Kidney capillary endothelial cell (primary cell): ENCODE results near the gene CLIC3.
"Not testable (repeated sequence)": the region's sequence is repeated elsewhere in the genome, so short reads cannot be mapped to it uniquely, and the experiment has no call there.

Experiments used
- DNase-seq: peaks from one replicate; pipeline ENCODE4 v3.0.0-alpha.2; 2018; ENCODE audit warnings: low spot score

The CLIC3 gene

DNA sequence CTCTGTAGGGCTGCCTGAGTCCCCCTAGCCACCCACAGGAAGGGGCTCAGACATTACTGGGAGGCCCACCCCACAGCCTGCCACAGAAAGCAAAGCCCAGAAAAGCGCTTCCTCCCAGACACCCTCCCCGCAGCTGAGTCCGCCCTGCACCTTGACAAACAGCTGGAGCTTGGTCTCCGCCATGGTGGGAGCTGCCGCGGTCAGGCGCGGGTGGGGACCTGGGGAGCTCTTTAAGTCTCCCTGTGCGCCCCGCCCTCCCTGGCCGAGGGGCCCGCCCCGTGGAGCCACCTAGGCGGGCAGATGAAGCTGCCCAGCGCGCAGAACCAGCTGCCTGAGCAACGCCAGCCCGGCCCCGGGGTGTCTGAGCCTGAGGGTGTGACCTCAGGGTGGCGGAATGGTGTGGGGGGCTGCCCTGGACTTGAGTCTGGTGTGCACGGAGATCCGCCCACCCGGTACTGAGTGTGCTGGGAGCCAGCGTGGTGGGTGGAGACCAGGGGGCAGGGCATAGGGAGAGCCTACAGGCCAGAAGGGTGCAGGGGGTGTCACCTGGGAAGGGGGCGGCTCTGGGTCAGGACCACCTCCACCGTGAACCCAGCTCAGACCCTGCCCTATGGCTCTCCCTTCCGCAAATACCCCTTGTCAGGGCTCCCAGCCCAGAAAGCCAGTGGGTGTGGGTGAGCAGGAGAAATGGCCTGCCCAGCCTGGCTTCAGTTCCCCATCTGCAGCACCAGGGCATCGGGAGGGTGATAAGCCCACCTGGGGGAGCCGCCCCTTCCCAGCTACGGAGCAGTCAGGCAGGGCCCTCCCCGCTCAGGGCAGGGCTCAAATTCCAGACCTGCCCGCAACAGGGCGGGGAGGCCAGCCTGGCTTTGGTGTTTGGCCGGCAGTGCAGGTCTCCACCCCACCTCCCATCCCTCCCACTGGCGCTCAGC is at the start of gene CLIC3:
TSS of gene CLIC3 (minus strand) at position 208 of the 932 bp plus-strand sequence. CDS start at position 183, 25 bp downstream.
- DNase-seq: no peak

DNA sequence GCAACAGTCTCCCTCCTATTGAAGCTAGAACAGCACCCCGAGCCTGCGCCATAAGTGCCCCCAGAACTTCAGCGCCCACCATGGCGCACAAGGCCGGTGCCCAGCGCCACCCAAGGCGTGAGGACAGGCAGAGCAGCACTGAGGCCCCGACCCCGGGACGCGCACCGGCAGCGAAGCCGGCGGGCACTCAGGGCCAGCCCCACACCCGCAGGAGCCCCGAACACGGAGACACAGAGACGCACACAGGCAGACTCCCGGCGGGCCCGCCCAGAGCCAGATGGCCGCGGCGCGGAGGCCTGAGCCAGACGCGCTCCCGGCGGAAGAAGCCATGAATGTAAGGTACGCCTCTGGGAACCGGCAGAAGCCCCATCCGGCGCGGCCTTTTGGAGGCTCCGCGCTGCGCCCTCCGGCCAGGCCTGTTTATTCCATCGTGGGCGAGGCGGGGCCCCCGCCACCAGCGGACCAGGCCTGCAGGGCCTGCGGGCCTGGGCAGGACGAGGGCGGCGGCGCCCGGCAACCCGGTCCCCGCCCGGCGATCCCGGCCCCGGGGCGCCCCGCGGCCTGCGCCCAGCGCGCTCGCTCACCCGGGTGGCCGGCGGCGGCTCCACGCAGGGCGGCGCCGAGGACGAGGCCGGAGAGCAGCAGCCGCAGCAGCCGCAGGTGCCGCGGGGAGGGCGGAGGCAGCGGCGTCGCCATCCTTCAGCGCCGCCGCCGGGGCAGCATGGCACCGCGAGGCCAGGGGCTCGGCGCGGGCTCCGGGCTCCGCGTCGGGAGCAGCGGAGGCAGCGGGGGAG is 49.1 kb upstream of the CLIC3 start:
- DNase-seq: no peak

DNA sequence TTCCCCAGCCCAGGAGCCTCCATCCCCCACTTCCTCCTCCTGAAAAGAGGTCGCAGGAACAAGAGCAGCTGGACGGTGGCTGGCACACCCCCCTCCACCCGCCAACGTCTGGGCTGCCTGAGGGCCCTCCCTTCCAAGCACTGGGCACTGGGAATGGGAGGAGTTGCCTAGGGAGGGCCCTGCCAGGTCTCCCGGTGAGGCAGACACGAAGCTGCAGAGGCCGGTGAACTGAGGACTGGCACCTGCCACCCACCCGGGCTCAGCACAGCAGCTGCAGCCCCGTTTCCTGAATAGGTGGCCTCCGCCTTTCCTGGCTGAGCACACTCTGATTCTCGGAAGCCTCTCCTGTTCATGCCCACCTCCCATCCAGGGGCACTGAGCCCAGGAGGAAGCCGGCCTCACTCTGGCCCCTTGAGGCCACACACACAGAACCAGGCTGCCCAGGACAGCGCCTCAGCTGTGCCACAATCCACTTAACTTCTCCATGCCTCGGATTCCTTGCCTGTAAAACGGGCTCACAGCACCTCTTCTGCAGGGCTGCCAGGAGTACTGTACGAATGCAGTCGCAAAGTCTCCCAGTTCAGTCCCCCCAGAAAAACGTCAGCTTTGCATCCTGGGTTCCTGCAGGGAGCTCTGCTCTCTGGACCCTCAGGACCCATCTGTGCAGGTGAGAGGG is 48.3 kb upstream of the CLIC3 start:
- no peak for DNase-seq

- no peak for DNase-seq
Measured at GRCh38 chr9:137044037-137044436, 47.7 kb upstream of the CLIC3 start.

DNA sequence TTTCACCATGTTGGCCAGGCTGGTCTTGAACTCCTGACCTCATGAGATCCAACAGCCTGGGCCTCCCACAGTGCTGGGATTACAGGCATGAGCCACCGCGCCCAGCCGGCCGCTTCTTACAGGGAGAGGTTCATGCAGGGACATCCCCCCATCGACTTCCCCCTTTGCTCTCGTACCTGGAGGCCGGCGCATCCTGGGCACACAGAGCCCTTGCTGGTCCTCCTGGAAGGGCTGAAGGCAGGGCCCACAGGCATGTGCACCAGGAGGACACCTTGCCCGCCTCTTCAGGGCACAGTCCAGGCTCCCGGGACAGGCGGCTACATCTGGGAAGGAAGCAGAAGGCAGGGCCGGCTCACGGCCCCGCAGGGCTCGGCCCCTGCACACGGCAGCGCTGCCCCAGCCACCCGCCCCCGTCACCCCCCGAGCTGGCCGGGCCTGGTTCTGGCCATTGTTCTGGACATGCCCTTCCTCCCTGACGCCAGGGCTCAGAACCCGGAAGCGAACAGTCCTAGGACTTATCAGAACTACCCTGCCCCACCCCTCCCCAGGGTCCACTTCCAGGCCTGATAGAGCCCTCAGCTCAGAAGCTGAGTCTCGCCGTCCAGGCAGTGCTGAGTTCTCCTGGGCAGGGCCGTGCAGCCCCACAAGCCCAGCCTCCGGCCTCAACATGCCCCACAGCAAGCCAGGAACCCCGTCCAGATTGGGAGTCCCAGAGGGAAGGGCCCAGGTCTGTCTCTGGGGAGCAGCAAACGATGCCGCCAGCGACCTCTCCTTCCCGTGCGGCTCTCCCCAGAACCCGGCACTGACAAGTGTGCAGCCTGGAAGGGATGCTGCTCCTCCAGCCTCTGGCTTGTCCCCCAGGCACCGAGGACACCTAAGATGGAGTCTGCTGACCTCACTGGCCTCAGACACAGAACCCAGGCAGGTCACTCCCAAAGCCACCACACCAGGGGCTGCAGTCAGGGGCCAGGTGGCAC is 46.7 kb upstream of the CLIC3 start:
- DNase-seq: no peak

GRCh38 chr9:137041124-137041523 is 44.8 kb upstream of the CLIC3 start:
- DNase-seq: peak; percentile 60

DNA sequence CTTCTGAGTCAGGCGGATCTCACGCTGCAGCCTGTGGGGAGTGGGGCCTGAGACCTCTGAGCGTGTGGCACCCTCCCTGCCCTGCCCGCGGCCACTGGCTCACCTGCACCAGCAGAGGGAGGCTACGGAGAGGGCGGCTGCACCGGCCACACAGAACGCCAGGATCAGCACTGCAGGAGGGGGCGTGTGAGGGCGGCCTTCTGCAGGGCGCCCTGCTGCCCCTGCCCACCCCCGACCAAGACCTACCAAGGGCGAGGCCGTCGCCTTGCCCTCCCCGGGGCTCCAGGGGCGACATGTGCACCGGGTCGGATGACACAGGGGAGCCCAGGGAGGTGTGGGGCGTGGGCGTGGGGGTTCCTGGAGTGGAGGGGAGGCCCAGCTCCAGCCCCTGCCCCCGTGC is 44.2 kb upstream of the CLIC3 start:
- DNase-seq: no peak

DNA sequence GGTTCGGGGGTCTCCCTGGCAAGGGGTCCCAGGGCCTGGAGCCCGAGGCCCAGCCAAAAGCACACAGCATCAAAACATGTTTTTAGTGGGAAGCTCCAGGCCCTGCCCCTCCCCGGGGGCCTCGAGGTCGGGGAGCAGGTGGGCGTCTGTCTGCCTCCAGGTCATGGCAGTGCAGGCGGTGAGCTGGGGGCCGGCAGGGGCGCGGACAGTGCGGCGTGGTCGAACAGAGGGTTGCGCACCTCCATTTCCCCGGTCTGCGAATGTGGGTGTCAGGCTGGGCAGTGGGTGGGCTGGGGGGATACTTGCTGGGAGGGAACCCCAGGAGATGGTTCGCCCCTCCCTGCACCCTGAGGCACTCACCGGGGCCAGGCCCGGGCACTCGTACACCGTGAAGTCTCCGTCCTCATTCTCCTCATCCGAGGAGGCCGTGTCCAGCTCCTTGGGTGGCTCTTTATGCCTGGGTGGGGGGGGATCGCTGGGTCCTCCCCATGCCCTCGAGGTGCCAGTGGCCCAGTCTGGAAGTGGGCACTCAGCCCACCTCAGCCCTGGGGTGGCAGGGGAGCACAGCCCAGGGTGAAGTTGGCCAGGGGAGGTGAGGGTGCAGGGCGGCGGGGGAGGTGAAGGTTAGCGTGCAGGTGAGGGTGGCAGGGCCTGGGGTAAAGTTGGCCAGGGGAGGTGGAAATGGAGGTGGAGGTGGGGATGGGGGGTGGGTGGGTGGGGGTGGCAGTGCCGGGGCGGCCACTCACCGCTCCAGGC is 43.4 kb upstream of the CLIC3 start:
- DNase-seq: no peak

GRCh38 chr9:137038916-137039315 is 42.5 kb upstream of the CLIC3 start:
- no peak for DNase-seq

GRCh38 chr9:137037483-137037882 is 41.1 kb upstream of the CLIC3 start:
- DNase-seq: no peak

DNA sequence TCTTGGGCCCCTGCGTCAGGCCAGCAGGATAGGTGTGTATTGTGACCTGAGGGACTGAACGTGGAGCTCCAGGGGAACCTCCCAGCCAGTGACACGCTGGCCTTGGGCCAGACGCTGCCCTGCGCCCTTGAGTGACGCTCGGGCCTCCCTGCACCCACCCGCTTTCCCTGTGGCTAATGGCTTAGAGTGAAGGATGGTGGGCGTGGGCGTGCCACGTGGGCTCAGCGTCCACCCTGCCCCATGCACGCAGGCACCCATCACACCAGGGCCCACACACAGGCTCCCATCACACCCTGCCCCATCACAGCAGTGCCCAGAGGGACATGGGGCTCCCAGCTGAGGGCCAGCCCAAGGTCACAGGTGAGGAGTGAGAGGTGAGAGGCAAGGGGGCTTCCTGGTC is 40.7 kb upstream of the CLIC3 start:
- no peak for DNase-seq

GRCh38 chr9:137035937-137036336 is 39.6 kb upstream of the CLIC3 start:
- no peak for DNase-seq

GRCh38 chr9:137035507-137035834 is 39.1 kb upstream of the CLIC3 start:
- DNase-seq: no peak

DNA sequence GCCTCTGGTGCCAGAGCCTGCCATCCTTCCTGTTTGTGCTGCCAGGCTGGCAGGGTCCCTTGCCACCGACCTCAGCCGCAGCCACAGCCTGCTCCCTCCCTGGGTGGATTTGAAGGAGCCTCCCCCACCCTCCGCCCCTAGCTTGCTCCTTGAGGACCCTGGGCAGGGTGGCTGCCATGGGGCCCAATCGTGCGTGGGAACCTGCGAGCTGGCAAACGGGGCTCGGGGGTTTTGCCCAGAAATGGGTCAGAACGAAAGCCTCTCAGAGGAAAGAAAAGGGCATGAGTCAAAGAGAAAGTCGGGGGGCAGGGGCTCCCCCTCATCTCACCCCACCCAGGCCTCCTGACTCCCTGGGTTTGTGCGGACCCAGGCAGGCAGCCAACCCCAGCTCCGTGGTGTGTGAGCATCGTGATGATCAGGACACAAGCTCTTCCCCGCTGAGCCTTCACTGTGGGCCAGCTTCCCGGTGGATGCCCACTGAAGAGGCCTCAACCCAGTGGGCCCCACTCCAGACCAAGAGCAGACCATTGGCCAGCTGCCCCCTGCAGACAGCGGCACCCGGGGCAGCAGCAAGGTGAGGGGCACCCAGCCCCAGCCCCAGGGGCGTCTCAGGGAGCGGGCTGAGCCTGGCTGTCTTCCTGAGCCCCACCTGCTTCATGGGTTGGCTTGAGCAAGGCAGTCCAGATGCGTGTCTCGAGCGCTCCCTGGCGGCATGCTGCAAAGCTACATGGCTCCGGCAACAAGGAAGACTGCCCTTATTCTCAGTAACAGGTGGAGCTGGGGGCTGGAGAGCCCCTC is 38.5 kb upstream of the CLIC3 start:
- DNase-seq: peak; percentile 64

- DNase-seq: no peak
Measured at GRCh38 chr9:137034039-137034708, 37.8 kb upstream of the CLIC3 start.

DNA sequence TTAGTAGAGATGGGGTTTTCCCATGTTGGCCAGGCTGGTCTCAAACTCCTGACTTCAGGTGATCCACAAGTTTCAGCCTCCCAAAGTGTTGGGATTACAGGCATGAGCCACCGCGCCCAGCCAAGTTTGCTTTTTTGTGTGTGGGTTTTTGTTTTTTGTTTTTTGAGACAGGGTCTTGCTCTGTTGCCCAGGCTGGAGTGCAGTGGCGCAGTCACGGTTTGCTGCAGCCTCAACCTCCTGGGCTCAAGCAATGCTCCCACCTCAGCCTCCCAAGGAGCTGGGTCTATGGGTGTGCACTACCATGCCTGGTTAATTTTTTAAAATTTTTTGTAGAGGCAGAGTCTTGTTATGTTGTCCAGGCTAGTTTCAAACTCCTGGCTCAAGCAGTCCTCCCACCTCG is 37.1 kb upstream of the CLIC3 start:
- not testable (repeated sequence) for DNase-seq

DNA sequence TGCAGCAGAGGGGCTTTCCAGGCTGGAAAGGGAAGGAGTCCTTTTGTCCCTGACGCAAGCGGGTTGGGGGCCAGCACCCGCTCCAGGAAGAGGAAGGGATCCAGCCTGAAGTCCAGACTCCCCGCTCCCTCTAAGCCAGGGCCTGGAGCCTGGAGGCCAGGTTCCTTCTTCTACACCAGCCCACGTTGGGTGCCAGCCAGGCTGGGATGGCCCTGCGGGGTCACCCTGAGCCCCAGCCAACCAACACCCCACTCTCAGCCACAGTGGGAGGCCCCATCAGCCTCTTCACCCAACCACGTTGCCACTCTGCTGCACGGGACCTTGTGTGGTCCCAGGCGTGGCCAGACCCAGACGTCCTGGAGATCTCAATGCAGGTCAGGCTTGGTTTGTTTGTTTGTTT is 36.5 kb upstream of the CLIC3 start:
- no peak for DNase-seq

- no peak for DNase-seq
Measured at GRCh38 chr9:137031904-137032640, 35.7 kb upstream of the CLIC3 start, which contains the start of gene FUT7. TSS of gene FUT7 (minus strand) at chr9:137032088. CDS start at chr9:137031991, 97 bp downstream.
